Stomach (tissue), 4 donors: Measurements from ENCODE around the gene RPL13A.

ENCODE experiments used
- CTCF ChIP-seq, 7 experiments: fragments of 450-650 bp in 4 of 7; fragments of 200-600 bp in 3 of 7; sonication (generic) in 3 of 7; IDR thresholded peaks; one replicate each; pipeline ENCODE4 v1.5.1; 2016 to 2019; ENCODE audit warnings: antibody characterized with exemption in 7 of 7, control low read depth in 2 of 7, mild to moderate bottlenecking in 1 of 7
- POLR2A ChIP-seq, 4 donors: fragments of 450-650 bp; IDR thresholded peaks; one replicate each; pipeline ENCODE4 v1.6.1; 2016; ENCODE audit warnings: antibody characterized with exemption in 4 of 4, control low read depth in 2 of 4, mild to moderate bottlenecking in 1 of 4, moderate library complexity in 1 of 4

GRCh38 chr19:49514151-49514550 is 26.7 kb downstream of the RPL13A start:
- TF ChIP-seq CTCF (IDR thresholded peaks at IDR 0.05) (no peak), POLR2A (IDR thresholded peaks at IDR 0.05) (no peak)
